ENCODE measurements around the gene CCDC196.

- TF ChIP-seq CTCF (IDR thresholded peaks at IDR 0.05), result no peak
- TF ChIP-seq POLR2A (IDR thresholded peaks at IDR 0.05), result no peak
Observed at GRCh38 chr14:66496188-66496807, 10.1 kb downstream of the CCDC196 start.

All from body of pancreas (tissue), 4 donors.